Liver (tissue), 3 donors: ENCODE data around the gene LURAP1L.

Experiments
- ATF3 ChIP-seq: IDR thresholded peaks from 2 replicates; pipeline ENCODE4 v1.6.1; 2016; ENCODE audit warnings: antibody characterized with exemption
- CTCF ChIP-seq: fragments of 150-350 bp; IDR thresholded peaks from 2 replicates; pipeline ENCODE4 v1.5.1; 2017; ENCODE audit warnings: improper control_type of control experiment, low read depth, low read length; ENCODE audit not compliant: missing input control
- EGR1 ChIP-seq, 2 donors: IDR thresholded peaks; 2 replicates each; pipeline ENCODE4 v1.6.1; 2016 to 2018; ENCODE audit warnings: antibody characterized with exemption in 2 of 2, low read depth in 2 of 2
- FOXA1 ChIP-seq: IDR thresholded peaks from 2 replicates; pipeline ENCODE4 v1.6.1; 2016; ENCODE audit warnings: antibody characterized with exemption
- GABPA ChIP-seq, 2 donors: IDR thresholded peaks in 1 of 2; conservative IDR thresholded peaks in 1 of 2; 2 replicates each; pipeline ENCODE4 v1.6.1; 2016; ENCODE audit warnings: antibody characterized with exemption in 2 of 2, mild to moderate bottlenecking in 1 of 2, moderate library complexity in 1 of 2
- JUND ChIP-seq, 2 donors: IDR thresholded peaks; 2 replicates each; pipeline ENCODE4 v1.6.1; 2016; ENCODE audit warnings: antibody characterized with exemption in 2 of 2
- MAX ChIP-seq: IDR thresholded peaks from 2 replicates; pipeline ENCODE4 v1.6.1; 2016; ENCODE audit warnings: antibody characterized with exemption
- NR2F2 ChIP-seq: IDR thresholded peaks from 2 replicates; pipeline ENCODE4 v1.6.1; 2016; ENCODE audit warnings: antibody characterized with exemption
- RAD21 ChIP-seq, 2 donors: IDR thresholded peaks; 2 replicates each; pipeline ENCODE4 v1.6.1; 2016; ENCODE audit warnings: antibody characterized with exemption in 2 of 2, mild to moderate bottlenecking in 2 of 2
- REST ChIP-seq: IDR thresholded peaks from 2 replicates; pipeline ENCODE4 v1.6.1; 2016; ENCODE audit warnings: antibody characterized with exemption, mild to moderate bottlenecking
- SP1 ChIP-seq: IDR thresholded peaks from 2 replicates; pipeline ENCODE4 v1.6.1; 2018; ENCODE audit warnings: antibody characterized with exemption, mild to moderate bottlenecking
- TAF1 ChIP-seq: conservative IDR thresholded peaks from 2 replicates; pipeline ENCODE4 v1.6.1; 2016; ENCODE audit warnings: antibody characterized with exemption, mild to moderate bottlenecking
- YY1 ChIP-seq: IDR thresholded peaks from 2 replicates; pipeline ENCODE4 v1.6.1; 2016; ENCODE audit warnings: antibody characterized with exemption, mild to moderate bottlenecking
- ZBTB33 ChIP-seq: IDR thresholded peaks from 2 replicates; pipeline ENCODE4 v1.6.1; 2016; ENCODE audit warnings: antibody characterized with exemption
- donor health status: healthy.
- donor health status: healthy.

GRCh38 chr9:12809720-12810119 lies 34.9 kb downstream of the LURAP1L start:
- TF ChIP-seq EGR1 (IDR thresholded peaks at IDR 0.05; ENCODE audit: low read depth in 2 of 2) (no peak), MAX (no peak), CTCF (no peak), TAF1 (no peak), REST (no peak), ATF3 (no peak), RAD21 (IDR thresholded peaks at IDR 0.05) (no peak), FOXA1 (no peak), JUND (IDR thresholded peaks at IDR 0.05) (no peak), YY1 (no peak), GABPA (IDR thresholded peaks at IDR 0.05 in 1 of 2, conservative IDR thresholded peaks at IDR 0.05 in 1 of 2) (no peak), NR2F2 (no peak), SP1 (no peak), ZBTB33 (no peak)
